ENCODE measurements around the gene LRRC4B.
A peak's percentile ranks its signal among the peaks of the same experiment; 100 is the strongest.
"Not testable (repeated sequence)": the region's sequence is repeated elsewhere in the genome, so short reads cannot be mapped to it uniquely, and the experiment has no call there.

LRRC4B gene

DNA sequence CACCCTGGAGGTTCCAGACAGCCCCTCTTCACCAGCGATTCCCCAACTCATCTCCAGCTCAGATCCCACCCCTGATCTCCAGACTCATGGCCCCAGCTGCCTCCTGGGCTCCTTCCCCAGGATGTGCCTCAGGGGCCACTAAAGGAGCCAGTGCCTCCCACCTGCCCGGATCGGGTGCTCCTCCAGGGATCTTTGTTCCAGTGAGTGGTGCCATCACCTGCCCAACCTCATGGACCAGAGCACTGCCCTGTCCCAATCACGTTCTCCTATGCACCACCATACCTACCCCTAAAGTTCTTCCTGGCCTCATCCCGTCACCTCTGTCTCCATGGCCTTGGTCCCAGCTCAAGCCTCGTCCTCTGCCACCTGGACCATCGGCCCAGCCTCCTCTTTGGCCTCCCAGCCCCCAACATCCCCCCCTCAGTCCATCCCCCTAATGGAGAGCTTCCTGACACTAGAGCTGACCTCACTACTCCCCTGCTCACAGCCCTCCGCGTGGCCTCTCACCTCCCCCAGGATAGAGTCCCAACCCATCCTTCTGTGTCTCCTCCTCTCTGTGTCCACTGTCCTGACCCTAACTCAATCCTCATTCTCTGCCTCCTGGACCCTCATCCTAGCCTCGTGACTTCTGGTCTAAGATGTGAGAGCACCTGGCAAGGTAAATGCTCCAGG lies 82.8 kb downstream of the LRRC4B start:
- DNase-seq, result no peak

- no peak for DNase-seq
These were observed 85.3 kb downstream of the LRRC4B start for GRCh38 chr19:50482916-50483315.

DNA sequence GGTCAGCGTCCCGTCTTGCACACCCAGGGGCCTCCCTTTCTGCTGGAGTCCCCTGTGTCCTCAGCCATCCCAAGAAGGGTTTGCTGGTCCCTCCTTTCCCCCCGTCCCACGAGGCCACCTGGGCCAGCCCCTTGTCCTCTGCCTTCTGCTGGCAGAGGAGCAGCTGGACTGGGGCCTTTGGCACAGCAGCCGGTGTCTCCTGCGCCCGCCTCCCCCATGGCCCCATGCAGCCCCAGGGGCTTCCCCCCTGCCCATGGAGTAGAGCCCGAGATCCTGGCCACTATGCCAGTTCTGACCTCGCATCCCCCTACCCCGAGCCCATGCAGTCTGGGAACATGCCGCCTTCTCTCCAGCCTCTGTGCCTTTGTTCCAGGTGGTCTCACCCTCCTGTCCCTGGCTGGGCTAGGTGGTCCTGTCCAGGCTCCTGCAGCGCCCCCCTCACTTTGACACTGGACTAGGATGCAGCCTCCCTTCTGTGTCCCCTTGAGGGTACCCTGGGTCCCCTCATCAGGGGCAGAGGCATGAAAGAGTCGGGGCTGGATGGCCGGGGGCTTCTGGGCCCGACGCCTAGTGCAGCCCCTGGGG lies 85.9 kb downstream of the LRRC4B start:
- no peak for DNase-seq

- DNase-seq, result no peak
These were observed 86.7 kb downstream of the LRRC4B start for GRCh38 chr19:50481351-50482149.

DNA sequence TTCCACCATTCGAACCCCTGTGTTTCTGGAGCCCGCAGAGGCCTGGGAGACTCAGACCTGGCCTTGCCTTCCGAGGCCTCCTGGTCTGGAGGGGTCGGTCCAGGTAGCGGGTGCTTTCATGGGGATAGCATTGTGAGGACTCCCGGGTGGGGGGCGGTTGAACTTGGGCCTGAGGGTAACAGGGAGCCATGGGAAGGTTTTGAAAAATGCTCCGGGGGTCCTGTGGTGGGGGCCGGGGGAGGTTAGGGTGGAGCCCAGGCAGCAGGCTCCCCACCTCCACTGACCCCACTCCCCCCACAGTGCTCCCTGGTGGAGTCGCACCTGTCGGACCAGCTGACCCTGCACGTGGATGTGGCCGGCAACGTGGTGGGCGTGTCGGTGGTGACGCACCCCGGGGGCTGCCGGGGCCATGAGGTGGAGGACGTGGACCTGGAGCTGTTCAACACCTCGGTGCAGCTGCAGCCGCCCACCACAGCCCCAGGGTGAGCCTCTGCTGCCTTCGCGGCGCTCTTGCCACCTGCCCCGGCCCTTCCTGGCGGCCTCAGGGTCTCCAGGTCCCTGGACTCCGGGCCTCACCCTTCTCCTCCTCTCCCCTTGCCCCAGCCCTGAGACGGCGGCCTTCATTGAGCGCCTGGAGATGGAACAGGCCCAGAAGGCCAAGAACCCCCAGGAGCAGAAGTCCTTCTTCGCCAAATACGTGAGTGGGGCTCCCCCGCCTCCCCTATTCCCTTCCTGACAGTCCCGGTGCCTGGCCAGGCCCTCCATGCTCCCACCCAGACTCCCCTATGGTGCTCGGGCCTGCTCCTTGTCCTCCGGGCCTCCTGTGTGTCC lies 87.7 kb downstream of the LRRC4B start:
- DNase-seq, result no peak

GRCh38 chr19:50479761-50480251 lies 88.4 kb downstream of the LRRC4B start:
- no peak for DNase-seq

GRCh38 chr19:50478901-50479715 lies 89.1 kb downstream of the LRRC4B start:
- peak; percentile 7 for DNase-seq

GRCh38 chr19:50477751-50478515 lies 90.3 kb downstream of the LRRC4B start:
- DNase-seq, result no peak

- no peak for DNase-seq
These were observed 91.4 kb downstream of the LRRC4B start for GRCh38 chr19:50476907-50477238.

GRCh38 chr19:50476224-50476906 lies 91.9 kb downstream of the LRRC4B start, which contains the start of the genes EMC10 and GARIN5A:
EMC10 (plus strand) TSS chr19:50476507; CDS start chr19:50476545, 38 bp downstream.
GARIN5A (minus strand) TSS chr19:50476848; CDS start chr19:50476388, 460 bp downstream.
- DNase-seq, result peak; percentile 93

GRCh38 chr19:50475736-50476223 lies 92.5 kb downstream of the LRRC4B start:
- no peak for DNase-seq

DNA sequence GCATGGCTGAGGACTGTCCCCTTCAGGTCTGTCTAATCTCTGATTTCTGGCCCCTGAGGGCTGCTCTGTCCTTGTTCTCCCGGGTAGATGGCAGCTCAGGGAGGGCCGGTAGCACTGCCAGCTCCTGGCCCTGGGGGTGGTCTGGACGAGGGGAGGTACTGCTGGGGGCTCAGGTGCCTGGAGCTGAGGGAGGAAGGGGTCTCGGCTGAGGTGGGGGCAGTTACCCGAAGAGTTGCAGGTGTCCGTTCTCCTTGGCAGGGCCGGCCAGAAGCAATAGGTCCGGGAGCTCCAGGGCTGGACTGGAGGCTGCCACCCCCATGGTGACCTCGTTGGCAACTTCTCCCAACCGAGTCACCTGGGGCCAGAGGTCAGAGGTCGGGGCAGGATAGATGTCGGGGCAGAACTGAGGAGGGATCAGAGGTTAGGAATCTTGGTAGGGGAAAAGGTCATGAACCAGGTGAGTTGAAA lies 93.1 kb downstream of the LRRC4B start:
- no peak for DNase-seq

DNA sequence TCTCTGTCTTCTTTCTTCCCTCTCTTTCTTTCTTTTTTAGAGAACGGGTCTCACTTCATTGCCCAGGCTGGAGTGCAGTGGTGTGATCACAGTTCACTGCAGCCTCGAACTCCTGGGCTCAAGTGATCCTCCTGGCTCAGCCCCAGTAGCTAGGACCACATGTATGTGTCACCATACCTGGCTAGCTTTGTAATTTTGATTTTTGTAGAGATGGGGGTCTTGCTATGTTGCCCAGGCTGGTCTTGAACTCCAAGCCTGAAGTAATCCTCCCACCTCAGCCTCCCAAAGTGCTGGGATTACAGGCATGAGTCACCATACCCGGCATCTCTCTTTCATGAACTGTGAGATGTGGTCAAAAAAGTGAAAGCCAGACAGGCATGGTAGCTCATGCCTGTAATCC lies 94.9 kb downstream of the LRRC4B start:
- DNase-seq, result not testable (repeated sequence)

GRCh38 chr19:50468818-50469217 lies 99.4 kb downstream of the LRRC4B start:
- DNase-seq, result no peak

- DNase-seq, result no peak
These were observed 100.7 kb downstream of the LRRC4B start for GRCh38 chr19:50467566-50467965.

All from fibroblast of skin of right quadriceps (primary cell).